GM18508 (cell line): Measurements from ENCODE around the gene LARP1.
"Not testable (repeated sequence)": the region's sequence is repeated elsewhere in the genome, so short reads cannot be mapped to it uniquely, and the experiment has no call there.

Source experiments
- ATAC-seq: cut with Tn5 transposase; IDR thresholded peaks from one replicate; pipeline ENCODE4 v1.9.1; 2021; ENCODE audit warnings: moderate number of reproducible peaks; ENCODE audit not compliant: insufficient read depth, unreplicated experiment

Gene LARP1

DNA sequence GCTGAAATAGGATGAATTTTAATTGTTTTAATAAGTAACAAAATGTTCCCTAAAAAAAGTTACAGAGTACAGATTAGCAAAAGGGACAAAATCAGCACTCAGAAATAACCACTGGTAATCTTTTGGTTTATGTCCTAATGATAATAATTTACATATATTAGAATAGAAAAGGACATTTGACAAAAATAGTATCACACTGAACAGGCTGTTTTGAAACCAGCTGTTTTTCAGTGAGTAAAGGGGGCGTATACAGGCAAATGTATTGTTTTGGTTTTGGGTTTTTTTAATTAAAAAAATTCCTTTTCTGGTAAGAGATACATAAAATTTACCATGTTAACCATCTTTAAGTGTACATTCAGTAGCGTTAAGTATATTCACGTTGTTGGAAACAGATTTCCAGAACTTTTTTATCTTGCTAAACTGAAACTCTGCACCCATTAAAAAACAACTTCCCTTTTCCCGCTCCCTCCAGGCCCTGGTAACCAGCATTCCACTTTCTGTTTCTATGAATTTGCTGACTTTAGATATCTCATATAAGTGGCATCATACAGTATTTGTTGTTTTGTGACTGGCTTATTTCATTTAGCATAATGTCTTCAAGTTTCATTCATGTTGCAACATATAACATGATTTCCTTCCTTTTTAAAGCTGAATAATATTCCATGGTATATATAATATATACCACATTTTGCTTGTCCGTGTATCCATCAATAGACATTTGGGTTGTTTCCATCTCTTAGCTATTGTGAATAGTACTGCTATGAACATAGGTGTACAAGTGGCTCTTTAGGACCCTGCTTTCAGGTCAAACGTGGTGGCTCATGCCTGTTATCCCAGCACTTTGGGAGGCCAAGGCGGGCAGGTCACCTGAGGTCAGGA, 20.6 kb upstream of the LARP1 start:
- no peak for ATAC-seq

- not testable (repeated sequence) for ATAC-seq
Measured at GRCh38 chr5:154735362-154735761, 19.8 kb upstream of the LARP1 start.

- ATAC-seq, result not testable (repeated sequence)
Measured at GRCh38 chr5:154736372-154736771, 18.8 kb upstream of the LARP1 start.

- no peak for ATAC-seq
Measured at GRCh38 chr5:154737667-154738320, 17.4 kb upstream of the LARP1 start.

DNA sequence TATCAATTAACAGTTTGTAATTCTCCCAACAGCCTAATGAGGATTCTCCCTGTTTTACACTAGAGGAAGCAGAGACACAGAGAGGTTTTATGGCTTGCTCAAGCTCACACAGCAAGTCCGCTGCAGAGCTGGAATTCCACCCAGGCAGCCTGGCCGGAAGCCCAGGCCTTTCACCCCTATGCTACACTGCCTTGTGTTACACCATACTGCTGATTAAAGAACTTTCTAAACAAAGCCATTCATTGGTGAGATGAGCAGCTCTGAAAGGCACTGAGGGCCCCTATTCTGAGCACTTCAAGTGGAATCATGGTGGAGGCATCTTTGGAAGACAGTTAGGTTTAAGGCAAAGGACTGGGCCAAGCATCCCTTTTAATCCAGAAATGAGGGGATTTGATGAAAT, 14.7 kb upstream of the LARP1 start:
- ATAC-seq, result no peak

DNA sequence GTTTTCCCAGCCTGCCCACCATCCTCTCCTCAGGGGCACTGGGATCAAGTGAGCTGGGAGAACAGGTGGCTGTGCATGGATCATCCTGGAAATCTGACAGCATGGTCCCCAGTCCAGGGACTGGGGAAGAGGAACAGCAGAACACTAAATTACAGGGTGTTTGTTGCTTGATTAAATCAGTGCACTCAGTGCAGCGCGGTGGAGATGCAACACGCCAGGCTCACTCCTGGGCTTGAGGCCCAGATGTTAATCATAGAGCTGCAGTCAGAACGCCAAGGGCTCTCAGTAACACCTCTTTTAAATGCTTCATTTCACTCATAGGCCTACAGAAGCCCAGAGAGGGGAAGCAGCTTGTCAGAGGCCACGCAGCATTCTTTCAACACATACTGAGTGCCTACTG, 14.2 kb upstream of the LARP1 start:
- no peak for ATAC-seq

- no peak for ATAC-seq
Measured at GRCh38 chr5:154741415-154741814, 13.8 kb upstream of the LARP1 start.

GRCh38 chr5:154743812-154744211, 11.4 kb upstream of the LARP1 start:
- ATAC-seq, result no peak

- ATAC-seq, result no peak
Measured at GRCh38 chr5:154745349-154745748, 9.8 kb upstream of the LARP1 start.

- ATAC-seq, result no peak
Measured at GRCh38 chr5:154749491-154749890, 5.7 kb upstream of the LARP1 start.

DNA sequence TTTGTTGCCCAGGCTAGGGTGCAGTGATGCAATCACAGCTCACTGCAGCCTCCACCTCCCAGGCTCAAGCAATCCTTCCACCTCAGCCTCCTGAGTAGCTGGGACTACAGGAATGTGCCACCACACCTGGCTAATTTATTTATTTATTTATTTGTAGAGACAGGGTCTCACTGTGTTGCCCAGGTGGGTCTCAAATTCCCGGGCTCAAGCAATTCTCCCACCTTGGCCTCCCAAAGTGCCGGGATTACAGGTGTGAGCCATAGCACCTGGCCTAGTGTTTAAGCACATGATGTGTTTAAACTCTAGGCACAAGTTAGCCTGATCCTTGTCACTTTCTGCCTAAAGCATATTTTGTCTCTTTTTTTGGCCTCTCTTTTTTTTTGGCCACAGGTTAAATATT, 4.5 kb upstream of the LARP1 start:
- not testable (repeated sequence) for ATAC-seq

- no peak for ATAC-seq
Measured at GRCh38 chr5:154751854-154752253, 3.3 kb upstream of the LARP1 start.

DNA sequence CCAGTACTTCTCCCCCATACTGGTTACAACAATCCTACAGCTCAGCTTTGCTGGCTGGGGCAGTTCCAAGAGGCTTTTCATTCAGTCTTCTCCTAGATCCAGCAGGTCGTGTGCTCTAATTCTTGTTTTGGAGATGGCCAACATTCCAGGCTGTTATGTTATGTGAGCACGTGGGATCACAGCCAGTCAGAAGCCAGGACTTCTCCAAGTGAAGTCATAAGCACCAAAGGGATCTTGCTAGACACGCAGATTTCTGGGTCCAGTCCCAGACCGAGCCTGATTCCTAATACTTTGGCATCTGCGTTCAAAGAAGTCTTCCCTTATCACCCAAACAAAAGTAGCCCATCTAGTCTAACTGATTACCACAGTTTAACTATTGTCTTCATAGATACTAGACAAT, 1.4 kb upstream of the LARP1 start:
- no peak for ATAC-seq

GRCh38 chr5:154754460-154755360, 467 bp upstream of the LARP1 start:
- peak; percentile 85 for ATAC-seq

DNA sequence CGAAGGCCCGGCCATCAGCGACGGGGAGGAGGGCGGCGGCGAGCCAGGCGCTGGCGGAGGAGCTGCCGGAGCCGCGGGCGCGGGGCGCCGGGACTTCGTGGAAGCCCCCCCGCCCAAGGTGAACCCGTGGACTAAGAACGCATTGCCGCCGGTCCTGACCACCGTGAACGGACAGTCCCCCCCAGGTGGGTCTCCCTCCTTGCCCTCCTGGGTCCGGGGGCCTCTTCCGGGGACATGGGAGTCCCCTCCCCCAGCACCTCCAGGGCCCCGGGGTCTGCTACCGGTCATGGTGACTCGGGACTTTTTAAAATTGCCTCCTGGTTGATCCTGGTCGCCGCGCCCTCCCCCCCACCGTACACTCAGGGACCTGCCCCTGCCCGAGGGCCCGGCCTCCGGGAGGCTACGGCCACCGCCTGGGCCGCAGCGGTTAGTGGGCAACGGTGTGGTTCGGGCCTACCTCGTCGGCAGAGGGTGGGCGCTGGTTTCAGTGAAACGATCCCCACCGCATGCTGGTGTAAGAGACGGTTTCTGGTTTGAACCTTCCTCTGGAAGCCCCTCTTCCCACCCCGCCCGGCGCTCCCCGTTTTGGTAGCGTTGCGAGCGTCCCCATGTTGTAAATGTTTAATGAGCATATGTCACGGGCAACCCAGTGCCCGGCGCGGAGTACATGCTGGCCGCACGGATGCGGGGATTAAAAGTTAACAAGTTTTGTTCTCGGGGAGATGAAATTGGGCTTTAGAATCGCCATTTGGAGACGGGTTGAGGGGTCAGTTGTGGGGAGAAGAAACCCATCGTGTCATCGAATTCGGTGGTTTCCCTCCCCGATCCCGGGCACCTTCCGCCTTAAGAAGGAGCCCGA, 1.1 kb downstream of the LARP1 start:
- ATAC-seq, result no peak

- no peak for ATAC-seq
Measured at GRCh38 chr5:154756868-154757813, 2.0 kb downstream of the LARP1 start.

GRCh38 chr5:154757814-154758406, 2.7 kb downstream of the LARP1 start:
- no peak for ATAC-seq

- no peak for ATAC-seq
Measured at GRCh38 chr5:154758493-154758892, 3.3 kb downstream of the LARP1 start.
